NCI-H2029 treated with DMSO at 0.1 percent for 48 hours (cell line): ENCODE measurements around the gene NDRG4.
"Not testable (repeated sequence)": the region's sequence is repeated elsewhere in the genome, so short reads cannot be mapped to it uniquely, and the experiment has no call there.

ENCODE experiments used
- DNase-seq: peaks from one replicate; lab custom pipeline; 2025; lab: John Stamatoyannopoulos, UW

The NDRG4 gene

DNA sequence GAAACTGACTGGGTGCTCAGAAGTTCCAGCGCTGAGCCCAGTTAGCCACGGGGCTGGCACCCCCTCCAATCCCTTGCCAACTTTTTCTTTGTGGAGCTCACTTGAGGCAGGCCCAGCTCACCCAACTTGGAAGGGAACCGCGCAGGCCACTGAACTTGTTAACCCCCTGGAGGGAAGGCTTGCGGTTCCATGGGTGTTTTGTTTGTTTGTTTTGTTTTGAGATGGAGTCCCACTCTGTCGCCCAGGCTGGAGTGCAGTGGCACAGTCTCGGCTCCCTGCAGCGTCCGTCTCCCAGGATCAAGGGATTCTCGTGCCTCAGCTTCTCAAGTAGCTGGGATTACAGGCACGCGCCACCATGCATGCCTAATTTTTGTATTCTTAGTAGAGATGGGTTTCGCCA, 34.1 kb upstream of the NDRG4 start:
- no peak for DNase-seq

DNA sequence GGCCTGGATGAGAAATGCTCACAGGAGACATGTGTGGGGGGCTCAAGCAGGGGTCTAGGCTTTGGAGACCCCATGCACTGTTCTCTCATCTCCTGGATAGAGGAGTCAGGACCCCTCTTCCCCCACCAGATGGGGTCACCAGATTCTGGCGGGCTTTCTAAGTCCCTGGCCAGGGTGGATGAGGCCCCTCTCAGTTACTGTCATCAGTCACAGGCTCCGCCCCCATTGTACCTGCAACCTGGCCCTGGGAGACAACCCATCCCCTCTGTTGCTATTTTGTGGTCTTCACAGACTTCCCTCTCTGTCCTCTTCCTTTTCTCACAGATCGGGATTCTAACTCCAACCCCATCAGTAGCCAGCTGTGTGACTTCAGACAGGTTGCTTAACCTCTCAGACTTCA, 33.5 kb upstream of the NDRG4 start:
- no peak for DNase-seq

DNA sequence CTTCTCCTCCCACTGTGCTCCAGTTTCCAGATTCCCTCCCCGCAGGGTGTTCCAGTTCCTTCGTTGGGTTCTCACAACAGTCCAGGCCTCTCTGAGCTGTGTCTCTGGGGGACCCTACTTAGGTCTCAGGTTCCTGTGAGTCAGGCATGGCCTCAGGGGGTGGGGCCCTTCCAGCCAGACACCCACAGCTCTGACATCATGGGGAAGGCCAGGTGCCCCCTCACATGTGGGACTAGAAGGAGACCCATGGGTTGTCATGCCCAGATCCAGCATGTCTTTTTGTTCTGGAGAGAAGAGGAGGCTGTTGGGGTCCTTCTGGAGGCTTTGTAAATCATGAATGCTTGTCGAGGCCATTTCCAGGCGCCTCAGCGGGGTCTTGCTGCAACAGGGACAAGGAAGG, 32.0 kb upstream of the NDRG4 start:
- no peak for DNase-seq

DNA sequence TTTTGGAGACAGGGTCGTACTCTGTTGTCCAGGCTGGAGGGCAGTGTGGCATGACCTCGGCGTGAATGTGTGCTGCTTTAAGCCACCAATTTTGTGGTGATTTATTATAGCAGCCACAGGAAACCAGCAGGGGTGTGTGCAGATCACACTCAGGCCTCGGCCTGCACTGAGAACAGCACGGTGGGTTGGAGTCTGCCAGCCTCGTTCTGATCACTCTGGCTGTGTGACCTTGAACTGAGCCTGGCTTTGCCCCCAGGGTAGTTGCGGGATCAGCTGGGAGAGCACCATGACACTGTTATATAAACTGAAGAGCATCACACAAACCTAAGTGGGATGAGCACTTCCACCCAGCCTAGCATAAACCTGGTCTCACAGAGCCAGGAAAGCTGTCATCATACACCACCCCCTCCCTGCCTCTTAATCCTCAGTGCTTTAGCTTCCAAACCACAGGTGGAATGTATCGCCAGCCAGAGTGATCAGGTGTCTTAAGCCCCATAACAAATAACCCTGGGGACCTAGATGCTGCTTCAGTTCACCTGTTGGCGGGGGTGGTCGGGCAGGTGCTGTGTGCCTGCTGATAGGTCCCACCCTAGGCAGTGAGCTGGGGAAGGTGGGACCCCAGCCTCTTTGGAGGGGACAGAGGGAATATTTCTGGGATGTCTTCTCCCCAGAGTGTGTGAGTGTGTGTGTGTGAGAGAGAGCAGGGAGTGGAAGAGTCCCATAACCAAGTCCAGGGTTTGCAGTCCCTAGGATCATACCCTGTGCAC, 28.6 kb upstream of the NDRG4 start:
- DNase-seq, result no peak

DNA sequence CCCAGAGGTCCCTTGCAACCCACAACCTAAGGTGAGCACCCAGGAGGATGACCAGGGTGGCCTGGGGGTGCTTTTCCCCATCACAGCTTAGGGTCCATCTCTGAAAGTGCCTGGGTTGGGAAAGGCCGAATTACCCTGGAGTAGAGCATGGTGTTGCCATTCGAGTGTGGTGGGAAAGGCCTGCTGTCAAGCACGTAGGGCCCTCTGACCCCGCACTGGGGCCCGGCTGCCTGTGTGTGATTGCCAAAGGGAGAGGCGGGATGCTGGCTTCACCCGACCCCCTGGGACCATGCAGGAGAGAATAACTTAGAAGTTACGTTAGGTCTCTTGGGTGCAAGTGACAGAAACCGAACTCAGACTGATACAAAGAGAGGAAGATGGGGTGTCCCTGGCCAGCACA, 27.7 kb upstream of the NDRG4 start:
- DNase-seq, result no peak

DNA sequence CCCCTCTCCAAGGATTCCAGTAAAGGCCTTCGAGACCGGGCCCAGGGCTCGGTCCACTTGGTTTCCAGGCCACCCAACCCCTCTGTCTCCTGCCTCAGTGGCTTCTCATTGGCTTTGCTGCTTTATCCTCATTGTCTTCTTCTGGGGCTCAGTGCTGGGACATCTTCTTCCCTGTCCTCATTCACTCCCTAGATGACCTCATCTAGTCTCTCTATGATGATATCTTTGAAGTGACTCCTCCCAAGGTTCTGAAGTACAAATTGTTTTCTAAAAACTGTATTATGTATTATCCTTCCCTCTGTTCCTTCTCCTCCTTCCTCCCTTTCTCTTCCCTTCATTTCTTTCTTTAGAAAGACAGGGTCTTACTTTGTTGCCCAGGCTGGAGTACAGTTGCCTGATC, 27.1 kb upstream of the NDRG4 start:
- no peak for DNase-seq

DNA sequence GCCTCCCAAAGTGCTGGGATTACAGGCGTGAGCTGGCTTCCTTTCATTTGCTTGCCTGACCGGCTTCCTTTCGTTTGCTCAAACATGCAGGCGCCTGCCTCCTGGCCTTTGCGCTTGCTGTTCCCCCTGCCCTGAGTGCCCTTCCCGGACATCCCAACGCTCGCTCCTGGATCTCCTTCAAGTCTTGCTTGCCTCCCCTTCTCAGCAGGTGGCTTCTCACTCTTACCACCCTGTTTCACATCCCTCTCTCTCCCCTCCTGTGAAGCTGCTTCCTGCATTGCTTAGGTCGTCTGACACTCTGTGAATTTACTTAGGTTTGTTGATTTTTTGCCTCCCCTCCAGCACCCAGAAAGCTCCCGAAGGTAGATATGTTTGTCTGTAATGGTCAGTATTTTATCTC, 25.6 kb upstream of the NDRG4 start:
- no peak for DNase-seq

DNA sequence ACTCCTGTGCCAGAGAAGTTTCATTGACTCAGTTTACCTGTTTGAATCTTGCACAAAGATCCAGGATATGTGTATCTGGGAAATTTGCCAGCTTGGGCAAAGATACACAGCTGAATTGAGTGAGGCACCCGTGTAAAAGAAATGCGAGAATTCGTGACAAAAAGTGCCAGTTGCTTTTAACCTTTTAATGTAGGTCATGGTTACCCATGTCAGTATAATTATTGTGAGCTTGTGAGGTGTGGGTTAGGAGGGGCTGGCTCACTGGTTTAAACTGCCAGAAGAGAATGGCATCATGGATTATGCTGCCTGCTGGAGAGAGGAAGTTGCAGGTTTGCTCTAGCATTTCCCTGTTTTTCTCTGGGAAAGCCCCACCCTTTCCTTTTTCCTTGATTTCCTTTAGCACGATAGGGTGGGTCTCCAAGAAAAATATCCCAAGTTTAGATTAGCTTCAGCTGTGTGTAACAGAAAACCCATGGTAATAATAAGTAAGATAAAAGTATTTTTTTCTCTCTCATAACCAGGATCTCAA, 24.8 kb upstream of the NDRG4 start:
- DNase-seq, result no peak

DNA sequence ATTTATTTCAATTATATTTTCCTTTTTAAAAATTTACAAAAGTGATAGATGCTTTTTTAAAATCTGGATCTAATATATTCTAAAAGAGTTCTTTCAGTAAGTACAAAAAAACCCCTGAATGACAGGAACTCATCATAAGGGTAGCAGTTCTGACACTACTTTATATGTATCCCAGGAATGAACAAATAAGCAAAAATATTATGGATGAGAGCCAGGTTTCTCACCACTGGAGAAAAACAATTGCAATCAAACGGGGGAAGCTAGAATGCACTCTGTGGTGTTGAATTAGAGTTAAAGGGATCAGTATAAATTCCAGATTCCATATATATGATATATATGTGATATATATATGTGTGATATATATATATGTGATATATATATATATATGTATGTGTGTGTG, 23.2 kb upstream of the NDRG4 start:
- DNase-seq, result no peak

DNA sequence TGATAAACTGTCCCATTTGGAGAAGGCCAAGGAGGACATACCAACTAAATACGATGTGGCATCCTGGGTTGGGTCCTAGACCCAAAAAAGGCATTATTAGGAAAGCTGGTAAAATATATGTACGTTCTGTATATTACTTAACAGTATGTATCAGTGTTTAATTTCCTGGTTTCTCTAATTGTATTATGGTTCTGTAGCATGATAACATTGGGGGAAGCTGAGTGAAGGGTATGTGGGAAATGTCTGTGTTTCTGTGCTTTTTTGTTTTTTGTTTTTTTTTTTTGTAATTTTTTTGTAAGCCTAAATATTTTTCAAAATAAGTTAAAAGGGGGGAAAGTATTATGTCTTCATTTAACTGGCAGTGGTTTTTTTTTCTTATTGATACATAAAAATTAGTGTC, 21.5 kb upstream of the NDRG4 start:
- DNase-seq, result no peak

DNA sequence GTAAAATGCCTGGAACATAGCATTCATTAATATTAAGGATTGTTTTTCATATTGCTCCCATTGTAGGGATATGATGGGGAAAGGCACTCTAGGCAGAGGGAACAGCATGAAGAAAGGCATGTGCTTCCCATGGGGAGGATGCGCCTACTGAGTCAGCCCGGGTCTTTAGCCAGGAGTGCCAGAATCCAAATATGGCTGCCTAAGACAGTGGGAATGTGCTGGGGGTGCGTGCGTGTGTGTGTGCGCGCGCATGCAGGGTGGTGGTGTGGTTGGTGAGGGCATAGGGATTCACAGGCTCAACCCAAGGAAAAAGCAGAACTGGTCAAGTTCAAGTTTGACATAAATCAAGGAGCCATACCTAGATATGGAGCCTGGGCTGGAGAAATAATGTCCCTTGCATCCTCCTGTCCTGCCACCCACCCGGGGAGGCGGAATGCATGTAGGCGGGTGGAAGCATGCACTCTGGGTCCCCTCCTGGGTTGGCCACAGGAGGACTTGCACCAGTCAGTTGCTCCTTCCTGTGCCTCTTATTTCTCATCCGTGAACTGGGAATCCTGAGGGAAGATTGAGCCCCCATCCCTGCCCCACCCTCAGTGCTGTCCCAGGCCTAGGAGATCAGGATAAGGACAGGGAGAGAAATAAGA, 18.6 kb upstream of the NDRG4 start:
- no peak for DNase-seq

DNA sequence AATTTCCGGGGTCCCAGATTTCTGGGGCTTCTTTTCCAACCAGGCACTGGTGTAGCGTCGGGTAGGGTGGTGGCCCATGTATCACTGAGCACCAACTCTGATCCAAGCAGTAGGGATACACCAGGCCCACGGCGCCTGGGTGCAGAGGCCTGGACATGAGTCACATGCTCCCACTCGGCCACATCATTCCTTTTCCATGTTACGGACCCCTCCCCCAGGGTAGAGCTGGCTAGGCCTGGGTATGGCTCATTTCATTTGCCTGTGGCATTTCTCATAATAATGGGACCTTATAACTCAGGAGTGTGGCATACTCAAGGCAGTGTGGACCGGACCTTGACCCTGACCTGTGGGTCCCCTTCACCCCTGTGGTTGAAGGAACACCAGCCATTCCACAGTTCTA, 18.0 kb upstream of the NDRG4 start:
- DNase-seq, result no peak

DNA sequence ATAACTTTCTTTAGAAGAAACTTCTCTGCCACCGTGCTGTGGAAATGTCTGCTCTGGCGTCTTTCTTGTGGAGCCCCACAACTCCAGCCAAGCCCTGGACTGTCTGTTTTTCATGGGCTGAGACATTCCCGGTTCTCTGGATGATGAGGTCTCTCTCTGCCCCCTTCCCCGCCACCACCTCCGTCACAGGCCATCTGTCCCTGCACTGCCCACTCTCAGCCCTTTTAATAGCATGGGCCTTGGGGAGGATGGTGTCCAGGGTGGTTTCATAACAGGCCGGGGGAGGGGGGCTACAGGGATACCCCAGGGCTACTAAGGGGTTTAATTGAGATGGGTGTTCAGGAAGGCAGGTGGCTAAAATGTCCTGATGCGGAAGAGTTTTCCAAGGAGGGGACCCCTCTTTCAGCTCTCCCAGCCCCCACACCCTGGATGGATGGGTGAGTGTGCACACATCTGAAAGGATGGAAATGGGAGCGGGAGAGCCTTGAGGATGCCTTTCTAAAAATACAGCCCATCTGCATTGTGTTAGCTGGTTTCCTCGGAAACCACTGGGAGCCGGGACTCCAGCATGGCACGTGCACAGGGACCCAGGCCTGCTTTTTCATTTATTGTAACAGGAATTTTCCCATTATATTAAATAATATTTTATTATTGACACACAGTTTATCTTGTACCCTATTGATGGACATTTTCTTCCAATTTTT, 14.6 kb upstream of the NDRG4 start:
- no peak for DNase-seq

DNA sequence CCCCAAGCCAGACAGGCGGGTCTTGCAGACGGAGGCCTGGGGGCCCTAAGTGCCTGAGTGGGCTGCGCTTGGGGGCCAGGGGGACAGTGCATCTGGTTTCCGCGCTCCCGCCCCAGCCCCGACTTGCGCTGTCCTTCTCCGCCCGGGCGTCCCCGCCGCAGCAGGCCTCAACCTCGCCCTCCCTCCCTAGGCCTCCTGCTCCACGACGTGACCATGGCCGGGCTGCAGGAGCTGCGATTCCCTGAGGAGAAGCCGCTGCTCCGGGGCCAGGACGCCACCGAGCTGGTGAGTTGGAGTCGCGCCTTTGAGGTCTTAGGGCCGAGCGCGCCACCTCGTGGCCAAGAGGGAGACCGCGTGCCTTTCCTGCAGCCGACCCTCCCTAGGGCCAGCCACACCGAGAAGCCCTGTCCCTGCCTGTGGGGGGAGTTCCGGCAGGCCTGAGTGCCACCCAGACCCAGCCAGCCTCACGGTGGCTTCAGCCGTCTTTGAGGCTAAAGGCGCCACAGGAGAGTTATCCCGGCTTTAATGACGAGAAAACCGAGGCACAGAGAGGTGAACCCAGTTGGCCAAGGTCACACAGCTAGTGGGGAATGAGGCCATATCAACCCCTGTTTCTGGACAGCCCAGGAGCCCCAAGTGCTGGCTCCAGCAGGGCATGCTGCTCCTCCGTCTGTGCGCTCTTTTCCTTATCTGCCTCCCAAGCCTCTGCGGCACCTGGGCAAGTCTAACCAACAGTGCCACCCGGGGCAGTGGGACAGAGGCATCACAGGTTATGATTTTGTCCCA, 12.2 kb upstream of the NDRG4 start:
- peak; percentile 14 for DNase-seq

DNA sequence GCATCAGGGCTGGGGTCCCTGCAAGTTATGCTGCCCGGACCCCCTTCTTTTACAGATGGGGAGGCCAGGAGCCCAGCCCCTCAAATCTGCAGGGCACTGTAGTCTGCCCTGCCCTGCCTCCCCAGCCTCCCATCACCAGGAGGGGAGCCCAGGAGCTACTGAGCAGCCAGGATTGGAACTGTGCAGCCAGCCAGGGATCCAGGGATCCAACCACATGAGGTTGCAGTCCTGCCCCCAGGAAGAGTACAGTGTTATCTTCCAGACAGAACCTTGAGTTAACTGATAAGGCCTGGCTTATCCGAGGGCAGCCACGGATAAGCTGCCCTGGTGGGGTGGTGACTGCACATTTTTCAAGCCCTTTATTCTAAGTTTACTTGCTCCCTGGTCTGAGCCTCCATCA, 11.4 kb upstream of the NDRG4 start:
- no peak for DNase-seq

DNA sequence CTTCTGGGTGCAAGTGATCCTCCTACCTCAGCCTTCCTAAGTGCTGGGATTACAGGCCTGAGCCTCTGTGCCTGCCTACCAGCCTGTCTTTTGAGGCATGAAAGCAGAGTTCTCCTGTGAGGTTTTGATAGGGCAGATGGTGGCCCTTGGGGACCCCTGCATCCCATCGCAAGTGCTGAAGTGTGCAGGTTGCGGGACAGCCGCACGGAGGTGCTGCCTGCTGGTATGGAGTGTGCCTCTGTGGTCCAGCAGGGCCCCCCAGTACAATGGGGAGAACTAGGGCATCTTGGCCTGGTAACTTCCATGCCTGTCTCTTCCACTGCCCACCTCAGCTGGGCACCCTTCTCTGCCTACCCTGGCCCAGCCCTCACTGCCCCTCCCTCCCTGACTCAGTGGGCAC, 9.9 kb upstream of the NDRG4 start:
- no peak for DNase-seq

DNA sequence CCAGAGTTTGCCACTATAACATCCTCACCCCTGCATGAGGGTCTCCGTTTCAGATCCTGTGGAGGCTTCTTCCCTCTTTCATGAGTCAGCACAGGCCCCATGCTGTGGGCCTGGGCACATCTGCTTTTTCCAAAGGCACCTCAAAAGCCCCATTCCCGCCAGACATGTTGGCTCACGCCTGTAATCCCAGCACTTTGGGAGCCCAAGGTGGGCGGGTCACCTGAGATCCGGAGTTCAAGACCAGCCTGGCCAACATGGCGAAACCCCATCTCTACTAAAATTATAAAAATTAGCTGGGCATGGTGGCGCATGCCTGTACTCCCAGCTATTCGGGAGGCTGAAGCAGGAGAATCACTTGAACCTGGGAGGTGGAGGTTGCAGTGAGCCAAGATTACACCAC, 9.4 kb upstream of the NDRG4 start:
- DNase-seq, result not testable (repeated sequence)

DNA sequence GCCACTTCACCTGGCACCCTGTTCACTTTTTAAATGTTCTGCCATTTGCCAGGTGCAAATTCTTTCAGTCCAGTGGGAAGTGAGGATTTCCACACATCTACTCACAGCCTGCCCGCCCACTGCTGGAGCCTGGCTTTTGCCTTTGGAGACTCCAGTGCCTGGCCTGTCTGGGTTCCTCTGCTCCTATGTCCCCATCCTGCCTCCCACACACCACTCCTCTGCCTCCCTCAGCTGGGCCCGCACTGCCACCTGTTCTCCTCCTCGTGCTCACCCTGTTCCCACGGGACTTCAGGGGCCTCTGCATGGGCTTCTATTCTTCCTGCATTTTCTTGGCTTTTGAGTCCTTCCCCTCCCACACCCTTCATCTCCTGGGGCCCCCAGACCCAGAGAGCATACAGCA, 7.9 kb upstream of the NDRG4 start:
- no peak for DNase-seq

DNA sequence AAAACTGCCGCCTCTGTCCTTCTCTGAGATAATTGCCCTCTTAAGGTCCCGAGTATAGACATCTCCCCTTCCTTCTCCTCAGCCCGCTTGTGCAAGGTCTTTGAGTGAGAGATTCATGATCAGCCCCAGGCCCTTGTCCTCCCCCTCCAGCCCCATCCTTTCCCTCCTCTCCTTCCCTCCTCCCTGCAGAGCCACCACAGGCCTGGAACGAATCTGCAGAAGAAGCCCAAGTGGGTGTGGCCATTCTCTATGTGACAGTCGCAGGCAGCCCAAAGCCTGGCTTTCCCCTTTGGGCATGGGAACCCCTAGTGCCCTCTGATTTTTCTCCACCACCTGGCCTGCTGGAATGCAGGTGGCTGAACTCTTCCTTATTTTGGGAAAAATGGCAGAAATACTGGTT, 7.2 kb upstream of the NDRG4 start:
- no peak for DNase-seq

DNA sequence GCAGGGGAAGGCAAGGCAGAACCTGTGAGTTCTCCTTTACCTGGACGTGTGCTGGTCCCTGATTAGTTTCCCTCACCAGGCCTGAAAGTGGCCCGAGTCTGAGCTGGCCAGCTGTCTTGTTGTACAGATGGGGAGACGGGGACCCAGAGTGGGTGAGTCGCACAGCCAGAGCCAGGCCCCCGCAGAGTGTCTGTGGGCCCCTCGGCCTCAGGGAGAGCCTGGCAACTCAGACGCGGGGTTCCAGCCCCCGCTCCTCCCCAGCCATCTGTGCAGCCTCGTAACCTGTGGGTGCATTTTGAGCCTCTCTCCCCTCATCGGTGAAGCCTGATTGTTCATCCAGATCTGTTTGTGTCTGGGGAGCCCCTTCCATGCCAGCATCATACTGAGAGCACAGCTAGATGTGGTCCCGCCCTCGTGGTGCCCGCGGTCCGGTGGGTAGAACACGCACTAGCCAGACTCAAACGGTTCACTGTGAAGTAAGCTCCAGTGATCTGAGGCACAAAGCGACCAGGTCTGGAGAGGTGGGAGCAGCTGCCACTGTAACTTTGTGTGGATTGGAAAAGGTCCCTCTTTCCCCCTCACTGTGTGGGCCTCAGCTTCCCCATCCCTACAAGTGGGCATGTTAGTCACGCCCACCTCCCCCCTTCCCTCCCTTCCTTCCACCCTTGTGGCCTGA, 6.0 kb upstream of the NDRG4 start:
- no peak for DNase-seq

DNA sequence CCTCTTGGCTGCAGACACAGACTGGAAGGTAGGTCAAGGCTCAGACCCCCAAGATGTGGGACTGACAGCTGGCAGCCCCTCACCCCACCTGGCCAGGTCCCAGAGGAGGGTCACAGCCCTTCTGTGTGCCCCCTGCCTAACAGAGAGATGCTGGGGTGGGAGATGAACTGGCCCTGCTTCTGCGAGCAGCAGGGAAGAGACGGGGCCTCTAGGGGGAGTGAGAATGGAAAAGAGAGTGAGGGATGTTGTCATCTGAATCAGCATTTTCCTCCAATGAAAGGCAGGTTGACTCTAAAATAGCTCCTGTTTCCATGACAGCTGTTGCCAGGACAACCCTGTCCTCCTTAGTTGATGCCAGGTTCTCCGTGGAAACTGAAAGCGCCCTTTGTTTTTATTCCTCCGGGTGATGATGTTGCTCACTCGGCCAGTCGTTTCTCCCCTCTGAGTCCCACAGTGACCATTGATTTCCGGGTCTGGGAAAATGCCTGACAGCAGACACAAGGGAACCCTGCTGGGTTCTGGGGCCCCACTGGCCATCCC, 4.9 kb upstream of the NDRG4 start:
- DNase-seq, result peak; percentile 30
